ENCODE results near the gene MRGPRG. TPM values are rescaled to one million over a fixed set of nuclear protein-coding genes. Genes with fewer than 3 reads are reported as not detected.
A peak's percentile ranks its signal among the peaks of the same experiment; 100 is the strongest.

MRGPRG gene
- total and polyA plus RNA-seq, 9 of the 15 experiments (the other 6 are each of a cell fraction or from before 2014, with no cell fraction given): not detected

DNA sequence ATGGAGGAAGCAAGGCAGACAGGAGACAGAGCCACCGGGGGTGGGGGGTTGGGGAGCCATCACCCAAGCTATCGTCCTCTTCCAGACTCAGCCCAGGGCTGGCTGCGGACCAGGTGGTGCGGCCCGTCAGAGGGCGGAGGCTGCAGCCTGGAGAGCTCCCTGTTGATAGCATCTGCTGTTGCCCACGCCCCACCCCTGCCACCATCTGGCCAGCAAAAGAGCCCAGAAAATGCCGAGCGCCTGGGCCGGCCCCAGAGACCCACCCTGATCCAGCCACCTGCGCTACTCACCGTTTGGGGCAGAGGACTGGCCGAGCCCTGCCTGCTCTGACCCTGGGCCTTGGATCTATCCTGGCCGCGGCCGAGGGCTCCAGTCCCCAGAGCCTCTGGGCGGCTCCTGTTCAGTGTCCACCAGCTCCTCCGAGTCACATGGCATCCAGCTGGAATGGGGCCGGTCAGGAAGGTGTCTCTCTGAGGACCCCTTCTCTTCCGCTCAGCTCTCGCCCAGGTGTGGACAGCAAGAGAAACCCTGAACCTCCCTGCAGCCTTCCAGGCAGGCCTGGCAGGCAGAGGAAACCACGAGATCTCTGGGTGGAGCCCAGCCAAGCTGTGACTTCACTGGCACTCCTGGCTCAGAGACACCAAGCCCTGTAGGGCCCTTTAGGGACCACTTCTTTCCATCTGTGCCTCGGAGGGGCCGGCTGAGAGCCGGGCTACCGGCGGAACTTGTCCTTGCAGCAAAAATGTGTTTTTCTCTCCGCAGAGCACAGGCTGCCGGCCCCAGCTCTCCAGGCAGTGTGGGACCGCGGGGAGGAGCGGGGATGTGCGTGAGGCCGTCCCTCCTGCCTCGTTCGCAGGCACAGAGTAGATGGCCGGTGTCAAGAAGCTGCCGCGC lies 13.5 kb upstream of the MRGPRG start, which contains the start of gene MRGPRE (continued):
- TF ChIP-seq NRF1 (conservative IDR thresholded peaks at IDR 0.05 in 1 of 2, IDR thresholded peaks at IDR 0.05 in 1 of 2) (0 out of 4 replicates have a peak, but pooled peaks of 1 of the 2 experiments have one; percentile 26), ZNF253 (CRISPR knock-in tag; conservative IDR thresholded peaks at IDR 0.05) (no peak), FOXP4 (CRISPR knock-in tag; IDR thresholded peaks at IDR 0.05; ENCODE audit: borderline replicate concordance) (no peak), DNMT1 (IDR thresholded peaks at IDR 0.05) (no peak), ZNF699 (CRISPR knock-in tag; IDR thresholded peaks at IDR 0.05; ENCODE audit: insufficient replicate concordance) (no peak), PCBP2 (IDR thresholded peaks at IDR 0.05; ENCODE audit: low read depth, low read length, poor library complexity, severe bottlenecking) (no peak), EZH2 (IDR thresholded peaks at IDR 0.05; ENCODE audit: borderline replicate concordance, low read depth, low read length) (no peak), ZBTB9 (CRISPR knock-in tag; IDR thresholded peaks at IDR 0.05) (no peak), NELFE (IDR thresholded peaks at IDR 0.05; ENCODE audit: insufficient read depth, insufficient read length) (no peak), TARDBP (IDR thresholded peaks at IDR 0.05) (no peak), HINFP (tag; conservative IDR thresholded peaks at IDR 0.05; ENCODE audit: low read depth) (peak; percentile 41; the same call in 1 of the 2 replicates), NCOR1 (IDR thresholded peaks at IDR 0.05) (peak; percentile 84), GTF2E2 (tag; IDR thresholded peaks at IDR 0.05) (no peak), SLC30A9 (CRISPR knock-in tag; IDR thresholded peaks at IDR 0.05) (no peak), TAF15 (IDR thresholded peaks at IDR 0.05; ENCODE audit: low read depth, low read length) (no peak), SAFB (IDR thresholded peaks at IDR 0.05; ENCODE audit: borderline replicate concordance, low read depth, low read length) (no peak), RBM22 (IDR thresholded peaks at IDR 0.05; ENCODE audit: low read depth, low read length, poor library complexity, severe bottlenecking) (no peak), STAT5B (CRISPR knock-in tag; IDR thresholded peaks at IDR 0.05) (no peak), MYNN (IDR thresholded peaks at IDR 0.05) (0 out of 2 replicates have a peak, but pooled peaks have one; percentile 50), MYNN (CRISPR knock-in tag; IDR thresholded peaks at IDR 0.05) (no peak), SPI1 (IDR thresholded peaks at IDR 0.05; ENCODE audit: borderline replicate concordance, low read depth, low read length) (no peak)
- TF ChIP-seq, protein P1, sequence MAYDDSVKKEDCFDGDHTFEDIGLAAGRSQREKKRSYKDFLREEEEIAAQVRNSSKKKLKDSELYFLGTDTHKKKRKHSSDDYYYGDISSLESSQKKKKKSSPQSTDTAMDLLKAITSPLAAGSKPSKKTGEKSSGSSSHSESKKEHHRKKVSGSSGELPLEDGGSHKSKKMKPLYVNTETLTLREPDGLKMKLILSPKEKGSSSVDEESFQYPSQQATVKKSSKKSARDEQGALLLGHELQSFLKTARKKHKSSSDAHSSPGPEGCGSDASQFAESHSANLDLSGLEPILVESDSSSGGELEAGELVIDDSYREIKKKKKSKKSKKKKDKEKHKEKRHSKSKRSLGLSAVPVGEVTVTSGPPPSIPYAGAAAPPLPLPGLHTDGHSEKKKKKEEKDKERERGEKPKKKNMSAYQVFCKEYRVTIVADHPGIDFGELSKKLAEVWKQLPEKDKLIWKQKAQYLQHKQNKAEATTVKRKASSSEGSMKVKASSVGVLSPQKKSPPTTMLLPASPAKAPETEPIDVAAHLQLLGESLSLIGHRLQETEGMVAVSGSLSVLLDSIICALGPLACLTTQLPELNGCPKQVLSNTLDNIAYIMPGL (CRISPR knock-in tag; IDR thresholded peaks at IDR 0.05): no peak

Data from K562 (cell line).